GM19351 (cell line): ENCODE measurements around the gene MIS12.

ENCODE experiments used
- ATAC-seq: cut with Tn5 transposase; IDR thresholded peaks from one replicate; pipeline ENCODE4 v1.9.1; 2021; ENCODE audit warnings: mild to moderate bottlenecking, moderate library complexity; ENCODE audit not compliant: unreplicated experiment

Gene MIS12

DNA sequence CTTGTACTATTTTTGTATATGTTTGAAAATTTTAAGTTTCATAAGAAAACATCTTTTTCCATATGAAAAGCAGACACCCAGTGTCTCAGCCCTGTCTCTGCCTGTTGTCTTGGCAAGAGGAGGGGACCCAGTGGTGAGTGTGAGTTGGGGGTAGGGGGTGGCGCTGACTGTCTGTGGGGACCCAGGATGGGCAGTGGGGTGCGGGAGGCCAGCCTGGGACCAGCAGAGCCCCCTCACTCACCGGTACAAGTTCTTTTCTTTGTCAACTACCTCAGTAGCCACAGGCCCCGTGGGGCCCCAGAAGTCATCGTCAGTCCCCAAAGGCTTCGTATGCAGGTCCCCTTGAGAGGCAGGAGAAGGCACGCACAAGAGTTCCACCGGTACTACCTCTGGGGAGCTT is 46.2 kb downstream of the MIS12 start:
- no peak for ATAC-seq

- ATAC-seq = no peak
Observed at GRCh38 chr17:5533486-5534315, 47.3 kb downstream of the MIS12 start.

- no peak for ATAC-seq
Observed at GRCh38 chr17:5535436-5535835, 49.1 kb downstream of the MIS12 start.

- ATAC-seq = no peak
Observed at GRCh38 chr17:5536866-5537650, 50.7 kb downstream of the MIS12 start.

DNA sequence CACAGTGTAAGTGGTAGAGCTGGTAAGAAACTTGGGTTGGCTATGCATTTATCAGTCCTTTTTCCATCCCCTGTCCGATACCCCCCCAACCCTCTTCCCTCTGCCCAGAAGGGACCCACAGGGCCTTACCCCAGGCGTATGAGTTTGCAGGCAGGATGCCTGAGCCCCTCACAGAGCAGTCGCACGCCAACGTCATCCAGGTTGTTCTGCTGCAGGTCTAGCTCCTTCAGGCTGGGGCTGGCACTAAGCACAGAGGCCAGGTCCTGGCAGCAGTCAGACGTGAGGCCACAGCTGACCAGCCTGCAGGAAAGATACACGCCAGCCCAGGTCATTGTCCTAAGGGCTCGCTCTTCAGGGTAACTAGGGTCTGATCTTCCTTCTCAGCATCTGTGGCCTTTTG is 52.9 kb downstream of the MIS12 start:
- ATAC-seq = no peak

GRCh38 chr17:5540321-5540720 is 54.0 kb downstream of the MIS12 start:
- no peak for ATAC-seq
